Nephron (organoid): ENCODE results near the gene FAM234B.

Experiments used
- H3K27ac Mint-ChIP-seq, 3 experiments: 2 replicates each; pipeline ENCODE4 v1.8.0; 2020; ENCODE audit warnings: mixed read lengths in 3 of 3, mild to moderate bottlenecking in 2 of 3, moderate library complexity in 1 of 3
- H3K27me3 Mint-ChIP-seq: 2 replicates; pipeline ENCODE4 v1.8.0; 2021; ENCODE audit warnings: low read depth, mild to moderate bottlenecking, moderate library complexity, mixed read lengths
- H3K36me3 Mint-ChIP-seq: 2 replicates; pipeline ENCODE4 v1.8.0; 2020; ENCODE audit warnings: low read depth, mixed read lengths
- H3K4me1 Mint-ChIP-seq: 2 replicates; pipeline ENCODE4 v1.8.0; 2020; ENCODE audit warnings: mixed read lengths
- H3K4me3 Mint-ChIP-seq, 3 experiments: 2 replicates each; pipeline ENCODE4 v1.8.0; 2020; ENCODE audit warnings: mild to moderate bottlenecking in 3 of 3, mixed read lengths in 3 of 3, moderate library complexity in 2 of 3
- H3K9me3 Mint-ChIP-seq: 2 replicates; pipeline ENCODE4 v1.8.0; 2020; ENCODE audit warnings: mixed read lengths
- CTCF ChIP-seq, 3 experiments: fragments of 200-600 bp; sonication (generic); IDR thresholded peaks; one replicate each; pipeline ENCODE4 v1.5.0; 2021; ENCODE audit warnings: antibody characterized with exemption in 3 of 3; ENCODE audit not compliant: unreplicated experiment in 3 of 3

The FAM234B gene

GRCh38 chr12:13066014-13066413 is 21.8 kb downstream of the FAM234B start:
- TF ChIP-seq CTCF (IDR thresholded peaks at IDR 0.05; ENCODE audit: unreplicated experiment in 3 of 3), result no peak
- H3K9me3 Mint-ChIP-seq, result no peaks in the 10 kb centered on the region
- H3K4me3 Mint-ChIP-seq, result no peak overlapping the region
- peaks cover 10% of the 10 kb centered on the region for H3K36me3 Mint-ChIP-seq
- peaks cover 15% of the 10 kb centered on the region for H3K4me1 Mint-ChIP-seq
- H3K27me3 Mint-ChIP-seq, result no peaks in the 10 kb centered on the region
- no peak overlapping the region for H3K27ac Mint-ChIP-seq

DNA sequence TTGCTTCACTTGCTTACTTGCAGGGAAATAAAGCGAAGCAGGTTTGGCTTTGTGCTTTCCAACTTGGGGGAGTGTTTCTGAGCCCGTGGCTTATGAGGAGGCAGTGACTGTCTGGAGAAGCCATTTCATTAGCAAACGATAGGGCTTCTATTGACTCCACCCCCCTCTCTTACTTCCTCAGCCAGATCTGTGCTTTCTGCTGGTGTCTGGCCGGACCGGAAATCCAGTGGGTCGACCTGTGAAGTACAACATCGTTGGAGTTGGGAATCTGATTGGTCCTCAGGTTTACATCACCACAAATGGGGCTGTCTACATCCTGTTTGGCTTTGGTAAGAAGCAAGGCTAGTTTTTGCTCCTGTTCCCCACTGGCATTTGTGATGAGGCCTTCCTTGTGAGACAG is 22.3 kb downstream of the FAM234B start:
- Mint-ChIP-seq H3K27me3 (no peaks in the 10 kb centered on the region), H3K4me1 (peaks cover 19% of the 10 kb centered on the region), H3K4me3 (no peak overlapping the region), H3K9me3 (no peaks in the 10 kb centered on the region), H3K36me3 (peaks cover 12% of the 10 kb centered on the region), H3K27ac (no peak overlapping the region)
- TF ChIP-seq CTCF (IDR thresholded peaks at IDR 0.05; ENCODE audit: unreplicated experiment in 3 of 3), result no peak

- Mint-ChIP-seq H3K36me3 (peaks cover 15% of the 10 kb centered on the region), H3K9me3 (no peaks in the 10 kb centered on the region), H3K27me3 (no peaks in the 10 kb centered on the region), H3K4me1 (peaks cover 24% of the 10 kb centered on the region), H3K27ac (no peak overlapping the region), H3K4me3 (no peak overlapping the region)
- no peak for TF ChIP-seq CTCF (IDR thresholded peaks at IDR 0.05; ENCODE audit: unreplicated experiment in 3 of 3)
These were observed 23.1 kb downstream of the FAM234B start for GRCh38 chr12:13067322-13067721.

GRCh38 chr12:13069380-13069779 is 25.2 kb downstream of the FAM234B start:
- TF ChIP-seq CTCF (IDR thresholded peaks at IDR 0.05; ENCODE audit: unreplicated experiment in 3 of 3), result no peak
- peaks cover 28% of the 10 kb centered on the region for H3K36me3 Mint-ChIP-seq
- no peaks in the 10 kb centered on the region for H3K27me3 Mint-ChIP-seq
- H3K9me3 Mint-ChIP-seq, result no peaks in the 10 kb centered on the region
- H3K4me3 Mint-ChIP-seq, result no peak overlapping the region
- H3K27ac Mint-ChIP-seq, result peak overlapping the region in 2 of 3 experiments; percentile 6
- peaks cover 30% of the 10 kb centered on the region for H3K4me1 Mint-ChIP-seq

DNA sequence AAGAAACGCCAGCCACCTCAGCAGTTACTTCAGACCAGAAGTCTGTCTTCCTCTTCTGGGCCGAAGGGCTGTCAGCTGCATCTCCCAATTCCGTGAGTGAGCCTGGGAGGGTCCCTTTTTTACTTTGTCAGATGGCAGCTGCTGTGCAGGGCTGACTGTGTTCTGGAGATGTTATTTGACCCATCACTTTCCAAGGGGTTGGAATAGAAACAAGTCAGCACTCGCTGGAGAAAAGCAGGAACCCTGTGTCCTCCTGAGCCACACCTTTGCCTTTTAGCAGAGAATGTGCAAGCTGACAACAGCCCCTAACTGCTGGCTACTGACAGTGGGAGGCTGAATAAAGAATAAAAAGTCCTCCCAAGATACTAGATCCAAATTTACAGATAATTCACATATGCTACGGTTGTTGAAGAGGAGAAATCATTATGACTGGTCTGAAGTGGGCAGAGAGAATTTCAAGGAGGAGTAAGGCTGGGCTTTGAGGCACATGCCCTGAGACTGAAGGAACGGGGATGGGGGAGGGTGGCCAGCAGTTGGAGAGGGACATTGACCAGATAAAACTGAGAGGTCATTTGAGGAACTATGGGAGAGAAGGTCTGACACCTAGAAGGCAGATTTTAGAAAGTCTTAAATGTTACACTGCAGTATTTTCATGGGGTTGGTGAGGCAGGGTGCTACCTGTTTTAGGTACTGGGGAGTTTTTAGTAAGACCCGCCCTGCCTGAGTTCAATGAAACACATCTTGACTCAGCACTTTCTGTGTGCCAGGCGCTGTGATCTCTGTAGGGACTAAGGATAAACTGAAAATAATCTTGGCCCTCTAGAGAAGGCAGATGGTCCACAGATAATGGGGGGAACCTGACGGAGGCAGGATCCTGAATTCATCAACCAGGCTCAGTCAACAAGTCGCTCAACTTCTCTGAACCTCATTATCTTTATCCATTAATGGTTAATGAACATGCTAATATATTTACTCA is 27.4 kb downstream of the FAM234B start:
- peaks cover 40% of the 10 kb centered on the region for H3K36me3 Mint-ChIP-seq
- H3K4me3 Mint-ChIP-seq, result no peak overlapping the region
- peak overlapping the region in 2 of 3 experiments; percentile 20 to 40 for H3K27ac Mint-ChIP-seq
- TF ChIP-seq CTCF (IDR thresholded peaks at IDR 0.05; ENCODE audit: unreplicated experiment in 3 of 3), result no peak
- H3K27me3 Mint-ChIP-seq, result no peaks in the 10 kb centered on the region
- peaks cover 35% of the 10 kb centered on the region for H3K4me1 Mint-ChIP-seq
- no peaks in the 10 kb centered on the region for H3K9me3 Mint-ChIP-seq

DNA sequence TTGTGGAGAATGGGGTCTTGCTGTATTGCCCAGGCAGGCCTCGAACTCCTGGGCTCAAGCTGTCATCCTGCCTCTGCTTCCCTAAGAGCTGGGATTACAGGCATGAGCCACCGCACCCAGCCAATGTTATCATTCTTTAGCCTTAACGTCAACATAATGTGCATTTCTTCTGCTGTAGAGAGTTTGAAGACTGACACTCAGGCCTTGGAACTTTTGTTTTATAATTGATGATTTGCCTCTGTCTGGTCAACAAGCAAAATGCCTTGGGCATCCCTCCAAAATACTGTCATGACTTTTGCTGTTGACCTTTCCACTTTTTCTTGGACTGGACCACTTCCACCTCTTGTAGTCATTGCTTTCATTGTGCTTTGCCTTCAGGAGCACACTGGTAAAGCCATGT is 29.0 kb downstream of the FAM234B start:
- TF ChIP-seq CTCF (IDR thresholded peaks at IDR 0.05; ENCODE audit: unreplicated experiment in 3 of 3), result no peak
- Mint-ChIP-seq H3K9me3 (peaks cover under 1% of the 10 kb centered on the region), H3K36me3 (peaks cover 39% of the 10 kb centered on the region), H3K27ac (no peak overlapping the region), H3K4me1 (peaks cover 35% of the 10 kb centered on the region), H3K4me3 (no peak overlapping the region), H3K27me3 (no peaks in the 10 kb centered on the region)
